OCI-LY7 (cell line): ENCODE data around the gene CACNA2D4.

ENCODE experiments used
- EZH2phosphoT487 ChIP-seq: fragments of 200-600 bp; sonication (generic); IDR thresholded peaks from 2 replicates; pipeline ENCODE4 v1.6.1; 2018; ENCODE audit warnings: low read depth, borderline replicate concordance, mild to moderate bottlenecking, mixed run types, antibody characterized with exemption, low read length, moderate library complexity, mixed read lengths
- TF ChIP-seq, protein P1 (sequence below): fragments of 200-600 bp; sonication (generic); conservative IDR thresholded peaks from 2 replicates; pipeline ENCODE4 v1.5.1; 2014; ENCODE audit warnings: mild to moderate bottlenecking, antibody characterized with exemption, low read length, moderate library complexity, mixed read lengths

DNA sequence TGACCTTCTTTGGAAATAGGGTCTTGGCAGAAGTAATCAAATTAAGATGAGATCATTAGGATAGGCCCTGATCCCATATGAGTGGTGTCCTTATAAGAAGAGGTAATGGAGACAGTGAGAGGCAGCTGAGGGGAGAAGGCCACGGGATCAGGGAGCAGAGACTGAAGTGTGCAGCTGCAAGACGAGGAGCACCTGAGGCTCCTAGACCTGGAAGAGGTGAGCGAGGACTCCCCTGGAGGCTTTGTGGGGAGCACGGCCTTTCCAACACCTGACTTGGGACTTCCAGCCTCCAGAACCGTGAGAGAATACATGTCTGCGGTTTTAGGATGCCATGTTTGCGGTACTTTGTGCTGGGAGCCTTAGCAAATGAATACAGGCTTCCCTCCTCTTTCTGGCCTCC is 60.6 kb downstream of the CACNA2D4 start:
- TF ChIP-seq, protein P1, sequence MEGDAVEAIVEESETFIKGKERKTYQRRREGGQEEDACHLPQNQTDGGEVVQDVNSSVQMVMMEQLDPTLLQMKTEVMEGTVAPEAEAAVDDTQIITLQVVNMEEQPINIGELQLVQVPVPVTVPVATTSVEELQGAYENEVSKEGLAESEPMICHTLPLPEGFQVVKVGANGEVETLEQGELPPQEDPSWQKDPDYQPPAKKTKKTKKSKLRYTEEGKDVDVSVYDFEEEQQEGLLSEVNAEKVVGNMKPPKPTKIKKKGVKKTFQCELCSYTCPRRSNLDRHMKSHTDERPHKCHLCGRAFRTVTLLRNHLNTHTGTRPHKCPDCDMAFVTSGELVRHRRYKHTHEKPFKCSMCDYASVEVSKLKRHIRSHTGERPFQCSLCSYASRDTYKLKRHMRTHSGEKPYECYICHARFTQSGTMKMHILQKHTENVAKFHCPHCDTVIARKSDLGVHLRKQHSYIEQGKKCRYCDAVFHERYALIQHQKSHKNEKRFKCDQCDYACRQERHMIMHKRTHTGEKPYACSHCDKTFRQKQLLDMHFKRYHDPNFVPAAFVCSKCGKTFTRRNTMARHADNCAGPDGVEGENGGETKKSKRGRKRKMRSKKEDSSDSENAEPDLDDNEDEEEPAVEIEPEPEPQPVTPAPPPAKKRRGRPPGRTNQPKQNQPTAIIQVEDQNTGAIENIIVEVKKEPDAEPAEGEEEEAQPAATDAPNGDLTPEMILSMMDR, result no peak
- no peak for TF ChIP-seq EZH2phosphoT487
